ENCODE measurements around the gene DNM1.

DNA sequence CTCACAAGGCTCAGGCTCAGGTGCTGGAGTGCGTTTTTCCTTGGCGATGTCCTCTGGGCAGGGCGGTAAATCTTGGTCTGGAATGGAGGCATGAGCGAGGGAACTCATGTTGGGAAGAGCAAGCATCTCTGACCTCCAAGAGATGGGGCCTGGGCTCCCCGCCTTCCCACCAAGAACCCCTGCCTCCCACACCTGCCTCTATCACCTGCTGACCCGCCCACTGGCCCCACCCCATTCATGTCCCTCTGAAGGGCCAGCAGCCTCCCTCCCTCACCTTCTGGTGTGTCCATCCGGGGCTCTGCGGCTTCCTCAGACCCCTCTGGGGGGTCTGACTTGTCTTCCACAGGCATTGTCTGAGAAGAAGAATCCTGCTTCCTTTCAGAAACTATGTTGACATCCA is 22.7 kb upstream of the DNM1 start:
- TF ChIP-seq, protein P1, sequence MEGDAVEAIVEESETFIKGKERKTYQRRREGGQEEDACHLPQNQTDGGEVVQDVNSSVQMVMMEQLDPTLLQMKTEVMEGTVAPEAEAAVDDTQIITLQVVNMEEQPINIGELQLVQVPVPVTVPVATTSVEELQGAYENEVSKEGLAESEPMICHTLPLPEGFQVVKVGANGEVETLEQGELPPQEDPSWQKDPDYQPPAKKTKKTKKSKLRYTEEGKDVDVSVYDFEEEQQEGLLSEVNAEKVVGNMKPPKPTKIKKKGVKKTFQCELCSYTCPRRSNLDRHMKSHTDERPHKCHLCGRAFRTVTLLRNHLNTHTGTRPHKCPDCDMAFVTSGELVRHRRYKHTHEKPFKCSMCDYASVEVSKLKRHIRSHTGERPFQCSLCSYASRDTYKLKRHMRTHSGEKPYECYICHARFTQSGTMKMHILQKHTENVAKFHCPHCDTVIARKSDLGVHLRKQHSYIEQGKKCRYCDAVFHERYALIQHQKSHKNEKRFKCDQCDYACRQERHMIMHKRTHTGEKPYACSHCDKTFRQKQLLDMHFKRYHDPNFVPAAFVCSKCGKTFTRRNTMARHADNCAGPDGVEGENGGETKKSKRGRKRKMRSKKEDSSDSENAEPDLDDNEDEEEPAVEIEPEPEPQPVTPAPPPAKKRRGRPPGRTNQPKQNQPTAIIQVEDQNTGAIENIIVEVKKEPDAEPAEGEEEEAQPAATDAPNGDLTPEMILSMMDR (IDR thresholded peaks at IDR 0.05), result no peak
- no peak for TF ChIP-seq POLR2A (IDR thresholded peaks at IDR 0.05)
